HG03442 (cell line): ENCODE results near the gene RAE1.

Experiments
- ATAC-seq: cut with Tn5 transposase; IDR thresholded peaks from one replicate; pipeline ENCODE4 v1.9.1; 2021; ENCODE audit warnings: mild to moderate bottlenecking, moderate library complexity; ENCODE audit not compliant: unreplicated experiment

The RAE1 gene

GRCh38 chr20:57385940-57386339 lies 34.9 kb downstream of the RAE1 start:
- ATAC-seq = no peak

- no peak for ATAC-seq
Measured at GRCh38 chr20:57386762-57387161, 35.7 kb downstream of the RAE1 start.

GRCh38 chr20:57387463-57387862 lies 36.4 kb downstream of the RAE1 start:
- no peak for ATAC-seq

GRCh38 chr20:57387945-57388371 lies 36.9 kb downstream of the RAE1 start:
- ATAC-seq = no peak

GRCh38 chr20:57388953-57389694 lies 38.1 kb downstream of the RAE1 start:
- peak; percentile 38 for ATAC-seq

- no peak for ATAC-seq
Measured at GRCh38 chr20:57389695-57390603, 38.9 kb downstream of the RAE1 start.

GRCh38 chr20:57390604-57391438 lies 39.8 kb downstream of the RAE1 start, which contains the start of gene RBM38:
Gene RBM38 (plus strand): TSS chr20:57391396. CDS start chr20:57391582, 186 bp downstream.
- ATAC-seq = peak; percentile 42

- peak; percentile 5 for ATAC-seq
Measured at GRCh38 chr20:57391439-57392301, 40.6 kb downstream of the RAE1 start.

GRCh38 chr20:57392512-57393271 lies 41.6 kb downstream of the RAE1 start:
- ATAC-seq = no peak

GRCh38 chr20:57393321-57394120 lies 42.5 kb downstream of the RAE1 start:
- no peak for ATAC-seq

GRCh38 chr20:57394121-57395082 lies 43.3 kb downstream of the RAE1 start:
- no peak for ATAC-seq

GRCh38 chr20:57395111-57395966 lies 44.3 kb downstream of the RAE1 start:
- no peak for ATAC-seq

GRCh38 chr20:57396212-57396983 lies 45.3 kb downstream of the RAE1 start:
- no peak for ATAC-seq

GRCh38 chr20:57396984-57397692 lies 46.1 kb downstream of the RAE1 start:
- ATAC-seq = no peak

- ATAC-seq = no peak
Measured at GRCh38 chr20:57397693-57398108, 46.6 kb downstream of the RAE1 start.
